PC-9 (cell line): ENCODE data around the gene MYL4.

Experiments
- CTCF ChIP-seq: fragments of 200-600 bp; sonication (generic); conservative IDR thresholded peaks from 2 replicates; pipeline ENCODE4 v1.6.1; 2017; ENCODE audit warnings: mixed run types, antibody characterized with exemption, mild to moderate bottlenecking, moderate library complexity
- EZH2 ChIP-seq: fragments of 200-600 bp; sonication (generic); IDR thresholded peaks from 2 replicates; pipeline ENCODE4 v1.8.0; 2017; ENCODE audit warnings: antibody characterized with exemption, low read depth

- TF ChIP-seq CTCF (no peak), EZH2 (no peak)
Measured at GRCh38 chr17:47184681-47185080, 24.5 kb upstream of the MYL4 start.
